ENCODE data around the gene CNOT3.

GRCh38 chr19:54160182-54160811, 22.7 kb downstream of the CNOT3 start:
- no peak for TF ChIP-seq KLF17 (tag by site-specific recombination; IDR thresholded peaks at IDR 0.05)
- TF ChIP-seq ZNF138 (tag by site-specific recombination; IDR thresholded peaks at IDR 0.05; ENCODE audit: borderline replicate concordance), result no peak
- TF ChIP-seq ZNF548 (tag by site-specific recombination; IDR thresholded peaks at IDR 0.05), result no peak
- TF ChIP-seq REST (tag by site-specific recombination; IDR thresholded peaks at IDR 0.05), result no peak
- TF ChIP-seq ZNF785 (tag by site-specific recombination; IDR thresholded peaks at IDR 0.05), result no peak
